HCT116 (cell line): ENCODE results near the gene FLRT1. TPM values are rescaled to one million over a fixed set of nuclear protein-coding genes. Genes with fewer than 3 reads are reported as not detected.

Source experiments
- ATAC-seq: fragments of 200-7000 bp; cut with Tn5 transposase; 2 replicates; pipeline ENCODE4 v1.9.1; 2020; ENCODE audit warnings: mild to moderate bottlenecking, moderate library complexity
- BruUV-seq: library from RNA; stranded (reverse); fragments of 400-500 nt; replicated peaks from 2 replicates; lab custom pipeline; 2021; lab: Mats Ljungman, UMichigan
- CTCF ChIA-PET: fragments of 300-600 bp; sonication (Branson Sonifier 250); formaldehyde crosslinking; loops from one replicate; lab custom pipeline; 2021; ENCODE audit warnings: antibody characterized with exemption; lab: Charles Lee
- POLR2A ChIA-PET: fragments of 300-600, 350-600 bp; sonication (Branson Sonifier 250); formaldehyde crosslinking; loops from one replicate; lab custom pipeline; 2021; ENCODE audit warnings: antibody characterized with exemption; lab: Charles Lee
- RAD21 ChIA-PET, 2 experiments: fragments of 300-600 bp; sonication (Branson Sonifier 250); formaldehyde crosslinking; loops; one replicate each; lab custom pipeline; 2023; ENCODE audit warnings: low total read pairs in 2 of 2; ENCODE audit not compliant: uncharacterized antibody in 2 of 2, unreplicated experiment in 2 of 2, low non-redundant PET in 1 of 2; lab: Charles Lee
- DNase-seq: peaks from one replicate; pipeline ENCODE4 v3.0.0-alpha.2; 2010; ENCODE audit warnings: low read depth, low spot score
- H2AFZ ChIP-seq: fragments of 200-600 bp; shearing (Covaris generic), sonication (generic); 2 replicates; pipeline ENCODE4 v1.6.1; 2017; ENCODE audit warnings: low read depth, mixed run types, mixed read lengths, antibody characterized with exemption, low read length; ENCODE audit not compliant: poor library complexity, severe bottlenecking
- H3K27ac ChIP-seq: 2 replicates; pipeline ENCODE4 v1.5.1; 2012; ENCODE audit warnings: low read depth, low read length
- H3K27me3 ChIP-seq: fragments of 200-600 bp; sonication (generic); 2 replicates; pipeline ENCODE4 v1.6.1; 2016; ENCODE audit warnings: mixed run types, low read length, mixed read lengths; ENCODE audit not compliant: insufficient read depth
- H3K36me3 ChIP-seq, 2 experiments: fragments of 200-500 bp in 1 of 2; fragments of 200-600 bp in 1 of 2; sonication (Bioruptor generic) in 1 of 2; sonication (generic) in 1 of 2; 2 replicates each; pipeline versions ENCODE4 v1.5.1 to v1.6.1; 2014 to 2016; ENCODE audit warnings: low read length in 2 of 2, inconsistent platforms in 1 of 2, mixed read lengths in 1 of 2, mixed run types in 1 of 2; ENCODE audit not compliant: insufficient read depth in 2 of 2, control insufficient read depth in 1 of 2
- H3K4me1 ChIP-seq, 2 experiments: fragments of 200-600 bp in 1 of 2; sonication (generic) in 1 of 2; 2 replicates each; pipeline versions ENCODE4 v1.5.1 to v1.6.1; 2012 to 2017; ENCODE audit warnings: low read length in 2 of 2, inconsistent platforms in 1 of 2, mild to moderate bottlenecking in 1 of 2, mixed read lengths in 1 of 2, mixed run types in 1 of 2, moderate library complexity in 1 of 2; ENCODE audit not compliant: insufficient read depth in 2 of 2, control insufficient read depth in 1 of 2
- H3K4me2 ChIP-seq: fragments of 200-600 bp; sonication (generic); 2 replicates; pipeline ENCODE4 v1.6.1; 2017; ENCODE audit warnings: mixed run types, low read length, mixed read lengths
- H3K4me3 ChIP-seq, 2 experiments: fragments of 200-600 bp in 1 of 2; sonication (generic) in 1 of 2; replicated peaks in 1 of 2; 2 replicates each; pipeline ENCODE4 v1.5.1; 2011 to 2016; ENCODE audit warnings: low read length in 2 of 2, control low read depth in 1 of 2, low read depth in 1 of 2, mild to moderate bottlenecking in 1 of 2, mixed read lengths in 1 of 2, mixed run types in 1 of 2
- H3K79me2 ChIP-seq: fragments of 200-600 bp; sonication (generic); 2 replicates; pipeline ENCODE4 v1.6.1; 2017; ENCODE audit warnings: mild to moderate bottlenecking, mixed run types, low read length, moderate library complexity, mixed read lengths; ENCODE audit not compliant: insufficient read depth
- H3K9ac ChIP-seq: fragments of 200-600 bp; sonication (generic); 2 replicates; pipeline ENCODE4 v1.6.1; 2016; ENCODE audit warnings: low read length, mixed read lengths
- H3K9me2 ChIP-seq: fragments of 200-600 bp; sonication (generic), shearing (Covaris generic); 2 replicates; pipeline ENCODE4 v1.6.1; 2017; ENCODE audit warnings: mixed run types, mild to moderate bottlenecking, moderate library complexity; ENCODE audit not compliant: insufficient read depth
- H3K9me3 ChIP-seq, 2 experiments: fragments of 200-500 bp in 1 of 2; fragments of 200-600 bp in 1 of 2; sonication (Bioruptor generic) in 1 of 2; sonication (generic) in 1 of 2; 2 replicates each; pipeline ENCODE4 v1.6.1; 2014 to 2017; ENCODE audit warnings: low read length in 2 of 2, mixed read lengths in 2 of 2, inconsistent platforms in 1 of 2, low read depth in 1 of 2, mild to moderate bottlenecking in 1 of 2, mixed run types in 1 of 2, moderate library complexity in 1 of 2; ENCODE audit not compliant: control insufficient read depth in 1 of 2, insufficient read depth in 1 of 2
- H4K20me1 ChIP-seq: fragments of 200-600 bp; sonication (generic), shearing (Covaris generic); 2 replicates; pipeline ENCODE4 v1.6.1; 2017; ENCODE audit warnings: mixed run types, mild to moderate bottlenecking, moderate library complexity; ENCODE audit not compliant: insufficient read depth
- CBX3 ChIP-seq: IDR thresholded peaks from 2 replicates; pipeline ENCODE4 v1.6.1; 2012; ENCODE audit warnings: low read depth
- CEBPB ChIP-seq: IDR thresholded peaks from 2 replicates; pipeline ENCODE4 v1.6.1; 2012; ENCODE audit warnings: low read depth
- CTCF ChIP-seq, 3 experiments: fragments of 200-600 bp in 1 of 3; sonication (generic) in 1 of 3; IDR thresholded peaks in 2 of 3; conservative IDR thresholded peaks in 1 of 3; 2 replicates each; pipeline ENCODE4 v1.5.1; 2012 to 2017; ENCODE audit warnings: low read depth in 2 of 3, low read length in 2 of 3, antibody characterized with exemption in 1 of 3, borderline replicate concordance in 1 of 3, control low read depth in 1 of 3, mild to moderate bottlenecking in 1 of 3, mixed read lengths in 1 of 3, mixed run types in 1 of 3, moderate library complexity in 1 of 3; ENCODE audit not compliant: insufficient read depth in 1 of 3
- EGR1 ChIP-seq: IDR thresholded peaks from 2 replicates; pipeline ENCODE4 v1.6.1; 2012; ENCODE audit warnings: low read depth
- EZH2phosphoT487 ChIP-seq: fragments of 200-600 bp; IDR thresholded peaks from 2 replicates; pipeline ENCODE4 v1.6.1; 2018; ENCODE audit warnings: antibody characterized with exemption, borderline replicate concordance
- FOSL1 ChIP-seq: IDR thresholded peaks from 2 replicates; pipeline ENCODE4 v1.6.1; 2012; ENCODE audit warnings: low read depth
- POLR2A ChIP-seq: IDR thresholded peaks from 2 replicates; pipeline ENCODE4 v1.7.0; 2011; ENCODE audit warnings: borderline replicate concordance; ENCODE audit not compliant: insufficient read depth, insufficient read length; ENCODE audit errors: extremely low read depth
- POLR2AphosphoS5 ChIP-seq: IDR thresholded peaks from 2 replicates; pipeline ENCODE4 v1.6.1; 2011; ENCODE audit warnings: mild to moderate bottlenecking, low read depth, low read length, moderate library complexity
- RAD21 ChIP-seq: IDR thresholded peaks from 2 replicates; pipeline ENCODE4 v1.6.1; 2012; ENCODE audit warnings: low read depth, mild to moderate bottlenecking
- SP1 ChIP-seq: IDR thresholded peaks from 2 replicates; pipeline ENCODE4 v1.6.1; 2012; ENCODE audit warnings: low read depth
- SRF ChIP-seq: IDR thresholded peaks from 2 replicates; pipeline ENCODE4 v1.6.1; 2012; ENCODE audit warnings: low read depth
- TCF7L2 ChIP-seq: IDR thresholded peaks from 2 replicates; pipeline ENCODE4 v1.7.0; 2011; ENCODE audit warnings: borderline replicate concordance, inconsistent platforms; ENCODE audit not compliant: insufficient read depth, insufficient read length; ENCODE audit errors: extremely low read depth
- YY1 ChIP-seq: IDR thresholded peaks from 2 replicates; pipeline ENCODE4 v1.6.1; 2011; ENCODE audit warnings: low read length, low read depth, moderate library complexity, mild to moderate bottlenecking; ENCODE audit not compliant: insufficient replicate concordance; ENCODE audit errors: extremely low read depth
- ZBTB33 ChIP-seq: IDR thresholded peaks from 2 replicates; pipeline ENCODE4 v1.6.1; 2011; ENCODE audit warnings: mild to moderate bottlenecking, low read length, moderate library complexity; ENCODE audit not compliant: insufficient replicate concordance; ENCODE audit errors: extremely low read depth
- ZFX ChIP-seq: fragments of 450-650 bp; IDR thresholded peaks from 2 replicates; pipeline ENCODE4 v1.6.1; 2017
- ZNF274 ChIP-seq: fragments of 200-500 bp; sonication (Bioruptor generic); IDR thresholded peaks from 2 replicates; pipeline ENCODE4 v1.6.1; 2014; ENCODE audit warnings: mild to moderate bottlenecking, low read depth, low read length, inconsistent platforms
- intact Hi-C: fragments of 100-400 bp; cut with micrococcal nuclease; formaldehyde crosslinking; loops from 2 replicates; pipeline ENCODE4 v1.10.0; 2022
- total RNA-seq: library from RNA; stranded (reverse); gene quantifications from one replicate; pipeline ENCODE4 v1.2.1, GENCODE V29; 2021; ENCODE audit not compliant: unreplicated experiment
- TF ChIP-seq, protein P1 (sequence below): IDR thresholded peaks from 2 replicates; pipeline ENCODE4 v1.6.1; 2012
- TF ChIP-seq, protein P2 (sequence below): IDR thresholded peaks from 2 replicates; pipeline ENCODE4 v1.6.1; 2012

Gene FLRT1
- total RNA-seq, 1 experiment from 2014 or later: 0.15 TPM

DNA sequence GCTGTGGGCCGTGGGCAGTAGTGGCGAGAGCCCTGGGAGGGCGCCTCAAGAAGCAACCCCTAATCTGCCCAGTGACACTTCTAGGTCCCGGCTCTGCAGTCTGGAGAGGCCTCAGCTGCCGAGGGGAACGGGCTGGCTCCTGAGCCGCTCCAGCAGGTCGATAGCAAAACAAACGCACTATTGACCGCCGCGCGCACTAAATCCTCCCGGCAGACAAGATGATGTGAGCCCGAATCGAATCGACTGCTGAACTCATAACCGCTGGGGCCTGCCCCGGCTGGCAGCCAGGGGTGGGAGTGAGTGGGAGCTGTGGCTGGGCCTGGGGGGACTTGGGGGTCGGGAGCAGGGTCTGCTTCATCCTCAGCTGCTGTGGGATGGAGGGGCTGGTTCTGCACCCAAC, 36.1 kb downstream of the FLRT1 start:
- no peak overlapping the region for H3K4me3 ChIP-seq
- ChIA-PET RAD21 (no interaction called here), CTCF (no interaction called here), POLR2A (no interaction called here)
- H3K4me1 ChIP-seq: peaks cover 0 to 3% of the 10 kb centered on the region in 2 experiments; a peak in 1 of 4 replicates
- no TSS peak for BruUV-seq
- no peaks in the 10 kb centered on the region for H3K9me3 ChIP-seq
- DNase-seq: no peak
- H3K9ac ChIP-seq: no peak overlapping the region
- no peak overlapping the region for H2AFZ ChIP-seq
- intact Hi-C loops: no loop called here
- H3K9me2 ChIP-seq: no peaks in the 10 kb centered on the region
- H3K79me2 ChIP-seq: no peaks in the 10 kb centered on the region
- H3K36me3 ChIP-seq: no peaks in the 10 kb centered on the region
- TF ChIP-seq TCF7L2 (no peak), ZFX (no peak), ZBTB33 (no peak), FOSL1 (no peak), CTCF (IDR thresholded peaks at IDR 0.05 in 2 of 3, conservative IDR thresholded peaks at IDR 0.05 in 1 of 3; ENCODE audit: borderline replicate concordance in 1 of 3, insufficient read depth in 1 of 3, low read depth in 2 of 3, low read length in 2 of 3) (no peak), CBX3 (no peak), ZNF274 (no peak), SP1 (no peak), EZH2phosphoT487 (no peak), CEBPB (no peak), SRF (no peak), POLR2A (no peak), YY1 (no peak), EGR1 (no peak), POLR2AphosphoS5 (no peak), RAD21 (no peak)
- TF ChIP-seq, protein P1, sequence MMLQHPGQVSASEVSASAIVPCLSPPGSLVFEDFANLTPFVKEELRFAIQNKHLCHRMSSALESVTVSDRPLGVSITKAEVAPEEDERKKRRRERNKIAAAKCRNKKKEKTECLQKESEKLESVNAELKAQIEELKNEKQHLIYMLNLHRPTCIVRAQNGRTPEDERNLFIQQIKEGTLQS: no peak
- TF ChIP-seq, protein P2, sequence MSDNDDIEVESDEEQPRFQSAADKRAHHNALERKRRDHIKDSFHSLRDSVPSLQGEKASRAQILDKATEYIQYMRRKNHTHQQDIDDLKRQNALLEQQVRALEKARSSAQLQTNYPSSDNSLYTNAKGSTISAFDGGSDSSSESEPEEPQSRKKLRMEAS: no peak
- no peak overlapping the region for H3K4me2 ChIP-seq
- ATAC-seq: no peak
- no peaks in the 10 kb centered on the region for H4K20me1 ChIP-seq
- no peak overlapping the region for H3K27ac ChIP-seq
- no peaks in the 10 kb centered on the region for H3K27me3 ChIP-seq
